ENCODE data around the gene DDIT4.

Gene DDIT4

DNA sequence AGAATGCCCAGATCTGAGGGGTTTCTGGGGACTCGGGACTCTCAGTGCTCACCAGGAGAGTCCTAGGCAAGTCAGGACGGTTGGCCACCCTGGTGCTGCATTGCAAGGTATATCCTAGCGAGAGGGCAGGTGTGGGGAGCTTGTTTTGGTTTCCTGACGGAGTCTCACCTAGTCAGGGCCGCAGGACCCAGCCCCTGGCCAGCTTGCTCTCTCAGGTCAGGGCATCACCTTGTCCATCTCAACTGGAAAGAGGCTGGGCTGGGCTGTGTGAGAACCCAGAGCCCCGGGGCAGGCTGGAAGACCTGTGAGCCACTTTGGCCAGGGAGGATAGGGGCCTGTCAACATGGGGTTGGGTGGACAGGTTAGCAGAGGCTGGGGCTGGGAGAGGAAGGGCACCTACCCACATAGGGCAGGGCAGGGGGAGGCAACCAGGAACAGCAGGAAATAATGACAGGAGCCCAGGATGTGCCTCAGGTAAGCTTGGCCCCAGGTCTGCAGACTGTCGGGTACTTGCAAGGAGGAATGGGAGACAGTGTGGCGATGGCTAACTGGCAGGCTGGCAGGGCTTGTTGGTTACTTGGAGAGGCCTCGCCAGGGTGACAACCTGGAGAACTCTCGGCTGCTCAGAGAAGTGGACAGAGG is 49.5 kb downstream of the DDIT4 start:
- Mint-ChIP-seq H3K36me3 (no peaks in the 10 kb centered on the region), H3K27ac (peak overlapping the region; percentile 96), H3K27me3 (no peaks in the 10 kb centered on the region), H3K4me1 (peaks cover 79% of the 10 kb centered on the region), H3K9me3 (no peaks in the 10 kb centered on the region), H3K4me3 (no peak overlapping the region)
- no peak for ATAC-seq

DNA sequence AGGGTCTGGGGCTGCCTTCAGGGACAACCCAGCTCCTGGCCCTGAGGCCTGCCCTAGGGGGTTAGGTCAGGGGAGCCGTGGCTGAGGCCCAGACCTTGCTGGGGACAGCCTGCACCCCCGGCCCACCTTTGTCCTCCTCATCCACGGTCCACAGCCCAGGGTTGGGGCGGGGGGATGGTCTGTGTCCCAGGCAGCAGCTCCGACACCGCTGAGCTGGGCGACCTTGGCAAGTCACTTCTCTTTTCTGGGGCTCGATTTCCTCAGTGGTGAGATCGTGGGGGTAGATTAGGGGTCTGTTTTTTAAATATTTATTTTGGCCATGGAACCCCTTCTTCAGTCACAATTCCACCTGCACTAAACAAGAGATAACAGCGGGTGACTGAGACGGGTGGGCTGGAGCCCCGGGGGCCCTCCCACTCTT is 50.1 kb downstream of the DDIT4 start:
- Mint-ChIP-seq H3K4me1 (peaks cover 79% of the 10 kb centered on the region), H3K27me3 (no peaks in the 10 kb centered on the region), H3K27ac (peak overlapping the region; percentile 96), H3K9me3 (no peaks in the 10 kb centered on the region), H3K36me3 (no peaks in the 10 kb centered on the region), H3K4me3 (no peak overlapping the region)
- no peak for ATAC-seq
